Lower leg skin (tissue), 4 donors: ENCODE data around the gene SMTN. TPM values are rescaled to one million over a fixed set of nuclear protein-coding genes. Genes with fewer than 3 reads are reported as not detected.
"Not testable (repeated sequence)": the region's sequence is repeated elsewhere in the genome, so short reads cannot be mapped to it uniquely, and the experiment has no call there.

Source experiments
- DNase-seq, 2 donors: peaks; one replicate each; pipeline ENCODE4 v3.0.0-alpha.2; 2019; ENCODE audit warnings: low spot score in 2 of 2
- H3K4me3 ChIP-seq: fragments of 200-600 bp; sonication (generic); 2 replicates; pipeline ENCODE4 v1.5.1; 2017; ENCODE audit warnings: mild to moderate bottlenecking, low read depth; ENCODE audit not compliant: poor library complexity, severe bottlenecking
- CTCF ChIP-seq, 3 donors: fragments of 450-650 bp; IDR thresholded peaks; one replicate each; pipeline ENCODE4 v1.5.1; 2016; ENCODE audit warnings: antibody characterized with exemption in 3 of 3, mild to moderate bottlenecking in 3 of 3, moderate library complexity in 2 of 3
- POLR2A ChIP-seq, 2 donors: fragments of 450-650 bp; IDR thresholded peaks; one replicate each; pipeline ENCODE4 v1.6.1; 2016 to 2017; ENCODE audit warnings: antibody characterized with exemption in 2 of 2, mild to moderate bottlenecking in 1 of 2, moderate library complexity in 1 of 2
- WGBS, 2 donors: methylation state at CpG; one replicate each; pipeline ENCODE4 v1.1.5; 2018; 5-methylcytosine and 5-hydroxymethylcytosine counted together
- intact Hi-C: fragments of 100-400 bp; cut with DNase I; formaldehyde crosslinking; loops from one replicate; pipeline ENCODE4 v1.15.0; 2023; ENCODE audit warnings: low total_unique reads
- total RNA-seq, 4 donors: library from RNA; depleted of rRNA; stranded (reverse); fragments of >200 nt; gene quantifications; one replicate each; pipeline ENCODE4 v1.1.0, GENCODE V29; 2016

Gene SMTN
- total RNA-seq, 4 donors from 2014 or later, result 46.1 to 86.1 (median 62.3) TPM

GRCh38 chr22:31105282-31105929, 24.3 kb downstream of the SMTN start:
- DNase-seq, result no peak
- intact Hi-C loops, result loop anchor here (10.0 kb wide), 1 partner anchor 129 kb away; no protein-coding TSS in a partner anchor
- no peak overlapping the region for H3K4me3 ChIP-seq
- TF ChIP-seq CTCF (IDR thresholded peaks at IDR 0.05), result no peak
- no peak for TF ChIP-seq POLR2A (IDR thresholded peaks at IDR 0.05)
- 81 to 86% methylated on average over 11 of the region's 11 CpGs for WGBS, 2 donors

- intact Hi-C loops, result loop anchor here (10.0 kb wide), 1 partner anchor 129 kb away; no protein-coding TSS in a partner anchor
- no peak overlapping the region for H3K4me3 ChIP-seq
- TF ChIP-seq POLR2A (IDR thresholded peaks at IDR 0.05) (no peak), CTCF (IDR thresholded peaks at IDR 0.05) (no peak)
- no peak for DNase-seq
- 48 to 51% methylated on average over 4 of the region's 4 CpGs for WGBS, 2 donors
Measured at GRCh38 chr22:31106001-31106571, 25.0 kb downstream of the SMTN start.

GRCh38 chr22:31106731-31107177, 25.6 kb downstream of the SMTN start:
- no peak for TF ChIP-seq CTCF (IDR thresholded peaks at IDR 0.05)
- no peak for TF ChIP-seq POLR2A (IDR thresholded peaks at IDR 0.05)
- H3K4me3 ChIP-seq, result peak overlapping the region; percentile 50
- DNase-seq, result peak in 1 of 2 donors; percentile 85
- intact Hi-C loops, result loop anchor here (10.0 kb wide), 1 partner anchor 128 kb away; no protein-coding TSS in a partner anchor
- WGBS, 2 donors, result 39 to 49% methylated on average over 14 of the region's 14 CpGs

GRCh38 chr22:31107178-31107893, 26.2 kb downstream of the SMTN start, which contains the start of gene SELENOM:
Gene SELENOM, minus strand, starts transcription at chr22:31107568. Its CDS starts 63 bp downstream, at chr22:31107505.
- TF ChIP-seq CTCF (IDR thresholded peaks at IDR 0.05), result peak in 1 of 3 donors; percentile 89
- peak in 1 of 2 donors; percentile 61 for TF ChIP-seq POLR2A (IDR thresholded peaks at IDR 0.05)
- intact Hi-C loops, result loop anchor here (10.0 kb wide), 1 partner anchor 127 kb away; no protein-coding TSS in a partner anchor
- WGBS, 2 donors, result 3 to 4% methylated on average over 23 to 38 of the region's 67 CpGs
- peak; percentile 96 to 99 for DNase-seq
- H3K4me3 ChIP-seq, result peak within 1 kb of the TSS; percentile 50

GRCh38 chr22:31107894-31108218, 26.7 kb downstream of the SMTN start:
- intact Hi-C loops, result loop anchor here (10.0 kb wide), 1 partner anchor 127 kb away; no protein-coding TSS in a partner anchor
- no peak overlapping the region for H3K4me3 ChIP-seq
- DNase-seq, result no peak
- WGBS, 2 donors, result 1% methylated on average over 5 of the region's 5 CpGs
- TF ChIP-seq CTCF (IDR thresholded peaks at IDR 0.05) (no peak), POLR2A (IDR thresholded peaks at IDR 0.05) (no peak)

- intact Hi-C loops, DNase-seq, H3K4me3 ChIP-seq: not testable (repeated sequence)
- WGBS, 2 donors, result 95 to 96% methylated on average over 7 of the region's 7 CpGs
Measured at GRCh38 chr22:31112547-31113091, 31.5 kb downstream of the SMTN start.
